ENCODE data around the gene ZNF148. TPM values are rescaled to one million over a fixed set of nuclear protein-coding genes. Genes with fewer than 3 reads are reported as not detected.

Gene ZNF148
- total RNA-seq, 1 donor from 2014 or later: 25.9 TPM

DNA sequence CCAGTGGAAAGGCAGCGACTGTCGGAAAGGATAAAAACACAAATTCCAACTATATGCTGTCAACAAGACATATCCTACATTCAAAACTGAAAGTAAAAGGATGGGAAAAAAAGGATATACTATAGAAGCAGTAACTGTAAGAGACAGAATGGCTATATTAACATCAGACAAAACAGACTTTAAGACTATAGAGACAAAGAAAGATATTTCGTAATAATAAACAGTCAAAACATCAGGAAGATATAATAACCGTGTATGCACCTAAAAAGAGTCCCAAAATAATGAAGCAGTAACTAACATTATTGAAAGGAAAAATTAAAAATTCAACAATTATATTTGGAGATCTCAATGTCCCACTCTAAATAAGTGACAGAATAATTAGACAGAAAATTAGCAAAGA, 48.2 kb downstream of the ZNF148 start:
- no peak for DNase-seq

DNA sequence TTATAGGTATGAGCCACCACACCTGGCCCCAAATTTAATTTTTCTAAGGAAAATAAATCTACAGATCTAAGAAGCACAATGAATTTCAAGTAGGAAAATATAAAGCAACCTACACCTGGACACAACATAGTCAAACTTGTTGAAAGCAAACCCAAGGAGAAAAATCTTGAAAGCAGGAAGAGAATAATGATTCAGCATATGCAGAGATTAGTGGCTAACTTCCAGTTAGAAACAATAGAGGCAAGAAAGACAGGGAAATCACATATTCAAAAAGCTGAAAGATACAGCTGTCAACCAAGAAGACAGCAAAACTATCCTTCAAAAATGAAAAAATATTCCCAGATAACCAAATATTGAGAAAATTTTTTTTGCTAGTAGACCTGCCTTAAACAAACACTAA, 49.4 kb downstream of the ZNF148 start:
- no peak for DNase-seq

DNA sequence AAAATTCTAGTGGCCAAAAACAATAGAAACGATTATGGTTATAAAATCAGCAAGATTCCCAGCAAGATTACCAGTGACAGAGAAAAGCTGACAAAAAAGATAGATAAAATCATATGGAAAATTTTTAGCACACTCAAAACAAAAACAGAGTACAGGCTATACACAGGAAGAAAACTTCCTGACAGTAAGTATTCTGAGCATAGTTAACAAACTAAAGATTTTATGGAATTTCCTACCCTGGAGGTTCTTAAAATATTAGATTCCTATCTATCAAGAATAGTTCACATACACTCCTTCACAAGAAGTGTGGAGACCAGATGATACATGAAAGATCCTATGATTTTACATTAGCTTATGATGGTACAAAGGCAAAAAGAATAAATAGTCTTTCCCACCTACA, 50.8 kb downstream of the ZNF148 start:
- no peak for DNase-seq

DNA sequence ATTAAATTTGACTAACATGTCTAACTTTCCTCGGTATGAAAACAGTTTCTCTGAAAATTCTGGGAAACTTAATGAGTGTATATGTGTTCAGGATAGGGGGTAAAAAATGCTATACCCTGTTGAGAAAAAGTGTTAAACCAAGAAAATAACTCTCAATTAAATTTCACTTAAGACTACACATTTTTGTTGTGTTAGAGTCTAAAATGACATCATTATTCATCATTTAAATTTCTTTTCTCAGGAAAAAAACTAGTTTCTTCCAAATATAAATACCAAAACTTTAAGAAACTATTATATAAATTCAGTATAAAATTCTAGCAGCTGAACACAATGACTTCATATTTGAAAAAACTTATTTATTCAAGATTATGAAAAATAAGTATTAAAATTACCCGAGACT, 52.2 kb downstream of the ZNF148 start:
- no peak for DNase-seq

DNA sequence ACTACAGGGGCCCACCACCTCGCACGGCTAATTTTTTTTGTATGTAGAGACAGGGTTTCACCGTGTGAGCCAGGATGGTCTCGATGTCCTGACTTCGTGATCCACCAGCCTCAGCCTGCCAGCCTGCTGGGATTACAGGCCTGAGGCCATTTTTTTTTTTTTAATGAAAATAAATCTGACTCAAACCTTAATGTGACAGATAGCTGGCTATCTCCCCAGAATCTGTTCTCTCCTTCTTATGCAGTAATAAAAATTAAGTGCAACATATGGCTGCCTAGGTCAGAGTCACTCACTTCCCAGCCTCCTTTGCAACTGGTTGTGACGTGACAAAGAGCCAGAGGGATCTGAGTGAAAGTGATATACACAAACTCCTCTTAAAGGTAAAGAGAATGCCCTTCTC, 53.0 kb downstream of the ZNF148 start:
- DNase-seq: peak; percentile 49

DNA sequence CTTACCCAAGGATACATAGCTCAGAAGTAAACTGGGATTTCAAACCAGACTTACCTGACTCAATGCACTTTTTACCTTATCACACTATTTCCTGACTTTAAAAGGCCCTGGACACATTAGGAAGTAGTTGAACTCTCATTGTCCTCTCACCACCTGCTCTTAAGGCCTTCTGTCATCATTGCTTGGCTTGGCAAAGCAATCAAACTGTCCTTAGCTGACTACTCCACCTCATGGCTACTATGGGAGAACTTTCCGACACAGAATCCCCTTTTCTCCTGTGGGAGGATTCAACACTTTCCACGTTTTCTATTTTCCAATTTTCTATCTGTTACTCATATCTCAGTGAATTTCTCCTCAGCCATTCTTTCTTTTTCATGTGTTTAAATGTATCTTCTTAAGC, 55.4 kb downstream of the ZNF148 start:
- DNase-seq: no peak

DNA sequence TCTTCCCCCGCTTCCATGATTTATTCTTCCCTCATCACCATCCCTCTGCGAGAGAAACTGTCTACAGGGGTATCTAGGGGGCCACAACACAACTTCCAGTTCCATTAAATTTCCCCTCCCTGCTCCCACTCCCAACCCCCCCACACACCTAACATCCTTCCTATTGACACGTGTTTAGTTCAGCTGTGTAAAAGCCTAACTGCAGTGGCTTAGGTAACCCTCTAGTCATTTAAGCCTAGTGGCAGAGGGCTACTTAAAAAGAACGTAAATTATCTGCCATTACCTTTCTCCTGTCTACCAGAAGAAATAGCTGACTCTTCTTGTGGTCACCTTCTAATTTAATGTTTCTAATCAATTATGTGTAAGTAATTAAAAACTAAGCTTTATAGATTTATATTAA, 56.3 kb downstream of the ZNF148 start:
- DNase-seq: no peak

DNA sequence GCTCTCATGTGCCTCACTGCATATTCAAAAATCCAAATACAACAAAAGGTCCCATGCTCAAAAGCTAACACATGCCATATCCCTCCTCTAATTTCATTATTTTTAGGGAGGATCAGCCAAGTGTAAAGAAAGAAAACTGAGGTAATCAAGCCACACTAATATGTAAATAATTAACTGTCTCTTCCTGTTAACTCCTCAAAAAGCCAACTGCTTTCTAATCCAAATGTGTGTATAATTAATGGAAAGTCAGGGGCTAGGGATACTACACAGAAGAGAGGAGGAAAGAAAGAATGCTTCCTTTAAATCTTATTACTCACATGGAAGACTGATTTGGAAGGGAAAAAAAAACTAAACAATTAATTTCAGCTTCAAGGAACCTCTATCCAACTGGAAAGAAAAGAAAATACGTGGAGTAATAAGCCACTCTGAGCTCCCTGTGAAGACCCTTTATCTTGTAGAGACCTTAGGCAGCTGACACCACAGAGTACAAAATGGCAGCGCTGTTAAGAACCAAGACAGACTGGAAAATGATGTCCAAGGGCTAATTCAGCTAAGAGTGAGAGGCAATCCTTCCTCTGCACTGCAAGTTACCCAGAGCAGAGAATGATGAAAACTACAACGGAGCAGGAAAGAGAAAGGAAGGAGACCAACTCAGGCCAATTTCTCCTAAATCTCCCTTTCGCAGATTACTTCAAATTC, 56.8 kb downstream of the ZNF148 start:
- no peak for DNase-seq

DNA sequence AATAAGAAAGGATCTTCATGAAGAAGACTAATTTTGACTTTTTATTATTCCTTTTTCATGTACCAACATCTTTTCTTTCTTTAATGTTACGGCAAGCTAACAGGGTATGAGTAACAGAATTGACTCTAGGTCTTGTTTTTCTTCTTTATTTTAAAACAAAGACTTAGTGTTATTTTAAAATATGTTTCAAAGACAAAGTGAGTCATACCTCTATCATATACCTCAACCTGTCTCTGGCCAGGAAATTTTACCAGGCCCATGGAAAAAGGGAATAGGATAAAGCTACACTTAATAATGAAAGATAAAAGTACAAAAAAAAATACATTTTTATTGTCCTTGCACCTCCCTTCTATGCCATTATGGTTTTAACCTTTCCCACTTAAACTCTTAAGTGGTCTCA, 57.4 kb downstream of the ZNF148 start:
- DNase-seq: no peak

DNA sequence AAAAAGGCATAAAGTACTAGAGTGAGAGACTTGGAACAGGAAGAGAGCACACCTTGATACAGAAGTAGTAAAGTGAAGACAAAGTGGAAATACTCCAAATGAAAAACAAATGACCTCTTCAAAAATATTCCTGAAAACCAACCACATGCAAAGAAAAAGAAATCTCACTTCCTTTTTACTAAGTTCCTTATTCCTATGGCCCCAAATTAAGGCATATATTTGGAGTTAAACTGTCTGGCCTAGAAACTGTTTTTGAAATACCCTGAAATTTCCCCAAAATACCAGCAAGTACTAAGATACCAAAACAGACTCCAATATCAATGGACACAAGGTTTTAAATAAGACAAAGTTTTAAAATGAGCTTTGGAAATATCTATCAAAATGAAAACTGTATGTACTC, 58.2 kb downstream of the ZNF148 start:
- no peak for DNase-seq

DNA sequence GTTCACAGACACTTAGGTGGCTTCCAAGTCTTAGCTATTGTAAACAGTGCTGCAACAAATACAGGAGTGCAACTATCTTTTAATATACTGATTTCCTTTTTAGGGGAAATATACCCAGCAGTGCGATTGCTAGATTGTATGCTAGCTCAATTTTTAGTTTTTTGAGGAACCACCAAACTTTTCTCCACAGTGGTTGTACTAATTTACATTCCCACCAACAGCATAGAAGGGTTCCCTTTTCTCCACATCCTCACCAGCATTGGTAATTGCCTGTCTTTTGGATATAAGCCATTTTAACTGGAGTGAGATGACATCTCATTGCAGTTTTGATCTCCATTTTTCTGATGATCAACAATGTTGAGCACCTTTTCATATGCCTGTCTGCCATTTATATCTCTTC, 58.9 kb downstream of the ZNF148 start:
- DNase-seq: no peak

DNA sequence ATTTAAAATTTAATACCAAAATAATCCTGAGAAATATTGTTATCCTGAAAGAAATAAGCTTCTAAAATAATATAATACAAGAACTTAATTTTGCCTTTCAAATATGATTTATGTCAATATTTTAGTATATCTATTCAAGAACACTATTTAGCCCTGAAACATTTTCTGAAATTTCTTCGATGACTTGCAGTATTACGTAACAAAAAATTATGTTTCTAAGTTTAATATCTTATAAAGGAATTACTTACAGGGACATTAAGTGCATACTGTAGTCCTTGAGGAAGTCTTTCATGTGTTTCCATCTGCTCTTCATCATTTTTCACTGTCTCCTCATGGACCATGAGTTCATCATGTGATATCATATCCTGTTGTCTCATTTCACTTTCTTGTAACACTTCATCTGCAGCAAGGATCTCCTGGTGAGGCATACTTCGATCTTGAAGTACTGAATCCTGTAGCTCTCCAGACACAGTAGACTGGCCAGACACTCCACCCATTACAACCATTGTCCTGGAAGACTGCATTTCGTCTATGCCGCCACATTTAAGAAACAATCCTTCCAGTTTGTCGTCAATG, 62.0 kb downstream of the ZNF148 start:
- DNase-seq: no peak

DNA sequence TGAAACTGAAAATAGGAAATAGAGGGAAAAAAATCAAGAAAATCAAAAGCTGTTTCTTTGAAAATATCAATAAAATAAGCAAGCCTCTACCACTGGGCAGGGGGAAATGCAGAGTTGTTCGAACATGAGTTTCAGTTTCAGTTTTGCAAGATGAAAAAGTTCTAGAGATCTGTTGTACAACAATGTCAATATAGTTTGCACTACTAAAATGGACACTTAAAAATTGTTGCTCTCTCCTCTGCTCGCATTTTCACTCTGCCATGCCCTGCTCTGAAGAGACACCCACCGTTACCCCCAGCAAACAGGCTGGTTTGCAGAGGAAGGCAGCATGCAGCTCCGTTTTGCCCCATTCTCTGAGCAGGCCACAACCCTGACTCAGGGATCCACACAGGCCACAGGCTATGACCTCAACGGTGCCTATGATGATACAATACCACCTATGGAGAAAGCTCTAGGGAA, 64.5 kb downstream of the ZNF148 start:
- no peak for DNase-seq

DNA sequence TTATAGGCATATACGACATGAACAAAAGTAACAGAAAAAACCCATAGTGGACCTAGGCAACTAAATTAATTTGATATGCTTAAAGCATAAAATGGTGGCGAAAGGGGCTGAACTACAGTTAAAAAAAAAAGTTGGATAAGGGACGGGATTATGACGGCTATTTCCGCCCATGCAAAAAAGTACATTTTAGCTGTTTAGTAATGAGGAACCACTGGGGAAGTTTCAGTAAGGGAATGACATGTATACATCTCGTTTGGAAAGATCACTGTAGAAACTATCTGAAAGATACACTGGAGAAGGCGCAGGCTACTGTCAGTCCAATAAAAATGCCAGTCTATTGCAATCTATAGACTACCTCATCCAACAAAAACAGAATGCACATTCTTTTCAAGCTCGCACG, 65.6 kb downstream of the ZNF148 start:
- no peak for DNase-seq

DNA sequence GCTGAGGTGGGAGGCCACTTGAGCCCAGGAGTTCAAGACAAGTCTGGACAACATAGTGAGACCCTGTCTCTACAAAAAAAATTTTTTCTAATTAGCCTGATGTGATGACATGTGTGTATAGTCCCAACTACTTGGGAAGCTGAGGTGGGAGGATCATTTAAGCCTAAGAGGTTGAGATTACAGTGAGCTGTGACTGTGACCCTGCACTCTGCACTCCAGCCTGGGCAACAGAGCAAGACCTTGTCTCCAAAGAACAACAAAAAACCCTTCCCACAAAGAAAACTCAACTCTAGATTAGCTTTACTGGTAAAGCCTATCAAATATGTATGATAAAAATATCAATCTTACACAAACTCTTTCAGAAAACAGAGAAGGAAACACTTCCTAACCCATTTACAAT, 68.5 kb downstream of the ZNF148 start:
- DNase-seq: no peak

DNA sequence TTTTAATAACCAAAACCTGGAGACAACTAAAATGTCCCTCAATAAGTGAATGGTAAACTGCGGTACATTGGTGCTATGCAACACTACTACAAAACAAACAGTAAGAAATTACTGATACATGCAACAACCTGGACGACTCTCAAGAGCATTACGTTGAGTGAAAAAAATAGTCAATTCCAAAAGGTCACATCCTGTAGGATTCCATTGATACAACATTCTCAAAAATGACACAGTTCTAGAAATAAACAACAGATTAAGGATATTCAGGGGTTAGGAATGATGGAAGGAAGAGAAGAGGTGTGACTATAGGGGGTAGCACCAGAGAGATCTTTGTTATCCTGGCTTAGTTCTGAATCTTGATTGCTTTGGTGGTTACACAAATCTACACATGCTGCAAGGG, 72.2 kb downstream of the ZNF148 start:
- DNase-seq: no peak

DNA sequence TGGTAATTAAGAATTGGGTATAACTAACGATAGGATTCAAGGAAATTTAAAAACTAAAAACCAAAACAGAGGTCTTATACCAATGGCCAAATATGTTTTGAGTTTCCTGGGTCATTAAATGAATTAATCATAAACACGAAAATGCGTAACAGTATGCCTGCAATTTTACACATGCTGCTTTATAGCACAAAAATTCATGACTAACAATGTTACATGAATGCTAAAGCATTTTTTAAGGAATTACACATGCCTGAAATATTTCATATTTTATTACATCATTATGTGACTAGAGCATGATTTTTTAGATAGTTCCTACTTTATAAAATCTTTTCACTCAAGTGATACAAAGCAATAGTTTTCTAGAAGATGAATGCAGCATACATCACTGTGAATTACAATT, 74.7 kb downstream of the ZNF148 start:
- DNase-seq: peak; percentile 46

DNA sequence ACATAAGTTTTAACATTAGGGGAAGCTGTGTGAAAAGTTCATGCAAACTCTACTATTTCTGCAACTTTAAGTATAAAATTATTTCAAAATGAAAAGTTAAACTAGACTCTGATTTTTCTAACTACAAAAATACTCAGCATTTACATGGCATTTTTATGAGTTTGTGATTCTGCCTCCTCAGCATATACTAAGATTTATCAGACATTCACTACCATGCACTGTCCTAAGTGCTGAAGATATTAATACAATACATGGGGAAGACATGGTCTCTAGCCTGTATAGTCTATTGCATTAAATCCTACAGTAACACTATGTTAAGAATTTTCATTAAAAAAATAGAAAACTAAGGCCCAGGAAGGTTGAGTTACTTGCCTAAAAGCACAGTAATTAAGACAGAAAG, 80.7 kb downstream of the ZNF148 start:
- DNase-seq: no peak

DNA sequence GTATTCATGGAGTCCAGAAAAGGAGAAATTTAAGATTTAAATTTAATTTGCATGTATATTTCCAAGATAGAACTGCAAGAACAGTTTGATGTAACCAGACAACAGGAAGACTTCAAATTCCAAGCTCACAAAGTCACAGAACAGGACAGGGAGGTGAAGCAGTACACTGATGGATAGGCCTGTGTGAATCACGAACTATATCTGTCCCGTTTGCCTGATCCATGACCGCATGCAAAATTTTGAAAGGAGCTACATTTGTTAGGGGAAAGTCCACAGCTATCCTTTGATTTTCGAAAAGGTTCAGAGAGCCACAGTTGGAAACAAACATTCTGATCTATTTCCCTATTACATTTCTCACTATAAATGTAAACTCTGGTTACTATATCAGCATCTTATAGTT, 83.1 kb downstream of the ZNF148 start:
- no peak for DNase-seq

DNA sequence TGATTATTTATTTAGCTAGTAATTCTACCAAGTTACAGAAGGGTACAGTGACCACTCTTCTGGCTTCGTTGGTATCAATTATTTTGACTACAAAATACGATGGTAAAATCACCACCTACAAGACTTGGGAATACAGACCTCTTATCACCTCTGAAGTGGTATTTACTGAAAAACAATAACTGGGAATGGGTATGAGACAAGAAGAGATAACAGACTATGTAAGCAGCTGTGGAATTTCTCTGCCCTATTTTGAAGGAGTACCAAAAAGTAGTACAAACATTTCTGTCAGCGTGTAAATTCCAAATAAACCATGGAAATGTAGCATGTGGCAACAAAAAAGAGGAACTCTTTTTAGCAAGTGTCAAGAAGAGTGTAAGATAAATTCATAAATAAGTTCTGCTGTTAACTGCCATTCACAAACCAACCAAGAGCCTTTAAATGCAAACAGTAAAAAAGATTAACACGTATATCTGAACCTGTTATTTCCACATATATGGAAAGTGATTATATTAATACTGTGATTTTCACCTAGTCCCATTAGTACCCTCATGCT, 85.6 kb downstream of the ZNF148 start:
- no peak for DNase-seq

DNA sequence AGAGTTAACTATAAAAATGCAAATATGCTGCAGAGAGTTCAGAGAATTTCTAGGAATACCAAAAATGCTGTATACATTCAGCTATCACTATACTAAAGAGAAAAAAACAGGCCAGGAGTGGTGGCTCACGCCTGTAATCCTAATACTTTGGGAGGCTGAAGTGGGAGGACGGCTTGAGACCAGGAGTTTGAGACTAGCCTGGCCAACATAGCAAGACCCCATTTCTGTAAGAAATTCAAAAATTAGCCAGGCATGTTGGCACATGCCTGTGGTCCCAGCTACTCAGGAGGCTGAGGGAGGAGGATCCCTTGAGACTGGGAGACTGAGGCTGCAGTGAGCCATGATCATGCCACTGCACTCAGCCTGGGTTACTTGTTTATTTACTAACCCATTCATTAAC, 87.9 kb downstream of the ZNF148 start:
- no peak for DNase-seq

DNA sequence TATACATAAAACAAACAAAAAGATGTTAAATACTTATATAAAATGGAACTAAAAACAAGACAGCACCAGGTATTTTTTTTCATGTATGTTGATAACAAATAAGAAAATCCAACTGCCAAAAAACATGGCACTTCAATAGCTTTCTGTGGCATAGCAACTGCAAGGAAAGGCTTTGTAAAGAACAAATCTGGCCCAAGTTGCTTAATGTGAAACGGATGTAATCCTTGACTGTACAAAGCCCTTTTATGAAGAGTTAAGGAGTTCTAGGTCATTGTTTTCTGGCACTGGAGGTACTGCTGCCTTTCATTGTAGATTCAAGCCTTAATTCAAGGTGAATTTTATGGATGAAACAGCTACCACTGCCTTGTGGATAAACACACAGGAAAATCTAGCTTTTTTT, 93.7 kb downstream of the ZNF148 start:
- no peak for DNase-seq

DNA sequence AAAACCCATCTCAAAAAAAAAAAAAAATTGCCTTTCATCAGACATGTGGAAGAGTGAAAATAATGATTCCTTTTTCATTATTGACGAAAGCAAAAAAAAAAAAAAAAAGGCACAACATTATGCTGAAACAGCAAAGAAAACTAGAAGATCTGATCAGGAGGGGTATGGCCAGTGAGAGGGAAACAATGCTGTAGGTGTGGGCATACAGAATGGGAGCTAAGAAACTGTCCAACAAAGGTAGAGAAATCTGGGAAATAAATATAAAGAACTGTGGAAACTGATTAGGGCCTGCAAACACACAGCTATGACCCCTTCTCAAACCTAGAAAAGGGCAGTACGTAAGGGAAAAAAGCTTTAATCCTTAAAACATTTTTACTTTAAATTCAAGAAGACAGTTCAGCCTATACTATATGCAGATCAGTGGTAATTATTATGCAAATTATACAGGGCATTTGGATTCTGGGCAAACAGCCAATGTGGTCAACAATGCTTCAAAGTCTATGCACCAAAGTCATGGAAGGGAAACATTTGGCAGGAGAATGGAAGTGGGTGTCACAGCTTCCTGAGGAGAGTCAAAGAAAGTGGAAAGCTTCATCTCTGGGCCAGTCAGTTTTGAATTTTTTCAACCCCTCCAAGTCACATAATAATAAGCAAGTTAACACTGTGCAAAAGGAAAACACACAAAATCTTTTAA, 94.3 kb downstream of the ZNF148 start:
- DNase-seq: peak; percentile 2

DNA sequence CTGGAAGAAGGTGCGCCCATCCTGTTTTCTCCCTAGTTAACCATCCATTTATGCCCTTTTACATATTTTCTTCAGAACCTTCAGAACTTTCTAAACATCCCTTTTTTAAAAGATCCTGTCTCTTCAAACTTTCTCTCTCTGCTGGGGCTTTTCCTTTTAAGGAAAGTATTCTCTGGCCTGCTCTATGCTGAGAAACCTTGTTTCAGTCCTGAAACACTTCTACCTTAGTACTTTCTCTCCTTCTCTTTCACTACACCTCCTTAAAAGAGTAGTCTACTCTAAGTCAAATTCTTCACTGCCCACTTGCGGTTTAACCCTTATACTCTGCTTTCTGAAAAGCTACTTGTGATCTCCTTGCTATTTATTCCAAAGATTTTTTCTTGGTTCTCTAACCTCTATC, 97.0 kb downstream of the ZNF148 start:
- DNase-seq: no peak

Data from skin of body (tissue), 2 donors.